ENCODE measurements around the gene WFIKKN2.

DNA sequence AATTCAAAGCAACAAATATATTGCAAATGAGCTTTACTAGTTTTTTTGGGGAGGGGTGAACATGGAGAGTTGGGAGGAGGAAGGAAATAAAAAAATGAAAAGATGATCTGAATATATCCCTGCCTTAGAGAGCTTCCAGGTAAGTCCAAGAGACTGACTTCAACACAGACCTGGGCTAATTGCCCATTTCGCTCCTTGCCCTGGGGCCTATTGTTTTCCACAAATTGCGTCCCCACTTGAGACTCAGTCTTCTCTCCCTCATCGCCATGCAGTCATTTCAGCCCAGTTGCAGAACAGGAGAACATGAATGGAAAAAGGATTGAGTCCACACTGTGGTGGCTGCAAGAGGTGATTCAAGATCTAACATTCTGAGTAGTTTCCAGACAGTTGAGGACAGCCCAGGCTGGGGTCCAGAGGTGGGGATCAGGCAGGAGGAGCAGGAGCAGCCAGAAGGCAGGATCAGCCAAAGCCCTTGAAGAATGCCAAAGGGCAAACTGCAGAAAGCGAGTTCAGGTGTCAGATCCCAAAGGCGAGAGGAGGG is 52.4 kb downstream of the WFIKKN2 start:
- no peak for TF ChIP-seq EZH2 (IDR thresholded peaks at IDR 0.05; ENCODE audit: borderline replicate concordance, low read length)
- TF ChIP-seq, protein P1, sequence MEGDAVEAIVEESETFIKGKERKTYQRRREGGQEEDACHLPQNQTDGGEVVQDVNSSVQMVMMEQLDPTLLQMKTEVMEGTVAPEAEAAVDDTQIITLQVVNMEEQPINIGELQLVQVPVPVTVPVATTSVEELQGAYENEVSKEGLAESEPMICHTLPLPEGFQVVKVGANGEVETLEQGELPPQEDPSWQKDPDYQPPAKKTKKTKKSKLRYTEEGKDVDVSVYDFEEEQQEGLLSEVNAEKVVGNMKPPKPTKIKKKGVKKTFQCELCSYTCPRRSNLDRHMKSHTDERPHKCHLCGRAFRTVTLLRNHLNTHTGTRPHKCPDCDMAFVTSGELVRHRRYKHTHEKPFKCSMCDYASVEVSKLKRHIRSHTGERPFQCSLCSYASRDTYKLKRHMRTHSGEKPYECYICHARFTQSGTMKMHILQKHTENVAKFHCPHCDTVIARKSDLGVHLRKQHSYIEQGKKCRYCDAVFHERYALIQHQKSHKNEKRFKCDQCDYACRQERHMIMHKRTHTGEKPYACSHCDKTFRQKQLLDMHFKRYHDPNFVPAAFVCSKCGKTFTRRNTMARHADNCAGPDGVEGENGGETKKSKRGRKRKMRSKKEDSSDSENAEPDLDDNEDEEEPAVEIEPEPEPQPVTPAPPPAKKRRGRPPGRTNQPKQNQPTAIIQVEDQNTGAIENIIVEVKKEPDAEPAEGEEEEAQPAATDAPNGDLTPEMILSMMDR (IDR thresholded peaks at IDR 0.05; ENCODE audit: low read length) = no peak

Measured in OCI-LY1 (cell line).